DLD1 (cell line): Measurements from ENCODE around the gene APOH.
"Not testable (repeated sequence)": the region's sequence is repeated elsewhere in the genome, so short reads cannot be mapped to it uniquely, and the experiment has no call there.

Experiments used
- in situ Hi-C: cut with HindIII; loops from 2 replicates; pipeline ENCODE4 v1.10.0; 2017; ENCODE audit warnings: low sequenced_read_pairs

Gene APOH

GRCh38 chr17:66228887-66229782 is at the start of gene APOH:
APOH (minus strand) TSS chr17:66229415; CDS start chr17:66229379, 36 bp downstream.
- in situ Hi-C loops = no loop called here

GRCh38 chr17:66277191-66277590 is 48.0 kb upstream of the APOH start:
- in situ Hi-C loops = no loop called here

- in situ Hi-C loops = no loop called here
Measured at GRCh38 chr17:66276328-66276937, 47.2 kb upstream of the APOH start.

- in situ Hi-C loops = no loop called here
Measured at GRCh38 chr17:66275651-66276050, 46.4 kb upstream of the APOH start.

GRCh38 chr17:66273586-66273848 is 44.3 kb upstream of the APOH start:
- in situ Hi-C loops = no loop called here

- in situ Hi-C loops = no loop called here
Measured at GRCh38 chr17:66272811-66273585, 43.8 kb upstream of the APOH start.

- in situ Hi-C loops = no loop called here
Measured at GRCh38 chr17:66271512-66271911, 42.3 kb upstream of the APOH start.

- in situ Hi-C loops = no loop called here
Measured at GRCh38 chr17:66270106-66270505, 40.9 kb upstream of the APOH start.

- in situ Hi-C loops = no loop called here
Measured at GRCh38 chr17:66268247-66268927, 39.2 kb upstream of the APOH start.

- in situ Hi-C loops = no loop called here
Measured at GRCh38 chr17:66264696-66265095, 35.5 kb upstream of the APOH start.

GRCh38 chr17:66262767-66263166 is 33.6 kb upstream of the APOH start:
- in situ Hi-C loops = no loop called here

GRCh38 chr17:66260688-66261087 is 31.5 kb upstream of the APOH start:
- in situ Hi-C loops = no loop called here

GRCh38 chr17:66260275-66260674 is 31.1 kb upstream of the APOH start:
- in situ Hi-C loops = no loop called here

- in situ Hi-C loops = no loop called here
Measured at GRCh38 chr17:66255527-66255971, 26.3 kb upstream of the APOH start.

GRCh38 chr17:66255112-66255511 is 25.9 kb upstream of the APOH start:
- in situ Hi-C loops = no loop called here

- in situ Hi-C loops = not testable (repeated sequence)
Measured at GRCh38 chr17:66253458-66253857, 24.2 kb upstream of the APOH start.

- in situ Hi-C loops = no loop called here
Measured at GRCh38 chr17:66250686-66251085, 21.5 kb upstream of the APOH start.

- in situ Hi-C loops = no loop called here
Measured at GRCh38 chr17:66248285-66248684, 19.1 kb upstream of the APOH start.

GRCh38 chr17:66241839-66242238 is 12.6 kb upstream of the APOH start:
- in situ Hi-C loops = no loop called here

- in situ Hi-C loops = no loop called here
Measured at GRCh38 chr17:66240630-66241029, 11.4 kb upstream of the APOH start.

- in situ Hi-C loops = no loop called here
Measured at GRCh38 chr17:66240013-66240412, 10.8 kb upstream of the APOH start.
